PFSK-1 (cell line): Measurements from ENCODE around the gene GNB1.

Experiments used
- FOXP2 ChIP-seq: optimal IDR thresholded peaks from 2 replicates; pipeline ENCODE3; 2011; ENCODE audit warnings: borderline replicate concordance, control low read depth, inconsistent platforms; ENCODE audit not compliant: insufficient read depth; ENCODE audit errors: extremely low read length, extremely low read depth
- POLR2AphosphoS5 ChIP-seq: IDR thresholded peaks from 2 replicates; pipeline ENCODE4 v1.6.1; 2012; ENCODE audit warnings: low read depth, mild to moderate bottlenecking, control low read depth, low read length, moderate library complexity
- REST ChIP-seq, 2 experiments: IDR thresholded peaks; 2 replicates each; pipeline versions ENCODE4 v1.6.1 to v1.8.0; 2011 to 2012; ENCODE audit warnings: low read depth in 2 of 2, low read length in 2 of 2, control low read depth in 1 of 2, inconsistent platforms in 1 of 2, mild to moderate bottlenecking in 1 of 2, moderate library complexity in 1 of 2; ENCODE audit not compliant: insufficient read depth in 1 of 2
- SIN3A ChIP-seq: IDR thresholded peaks from 2 replicates; pipeline ENCODE4 v1.6.1; 2012; ENCODE audit warnings: mild to moderate bottlenecking, low read length, moderate library complexity, borderline replicate concordance; ENCODE audit not compliant: insufficient read depth
- TAF1 ChIP-seq: IDR thresholded peaks from 2 replicates; pipeline ENCODE4 v1.6.1; 2012; ENCODE audit warnings: low read length, control low read depth, borderline replicate concordance; ENCODE audit not compliant: insufficient read depth

Gene GNB1

GRCh38 chr1:1922702-1922955 is 31.7 kb upstream of the GNB1 start:
- TF ChIP-seq FOXP2 = no peak
- no peak for TF ChIP-seq TAF1
- no peak for TF ChIP-seq REST (IDR thresholded peaks at IDR 0.05; ENCODE audit: insufficient read depth in 1 of 2, low read depth in 2 of 2, low read length in 2 of 2)
- no peak for TF ChIP-seq POLR2AphosphoS5
- no peak for TF ChIP-seq SIN3A

DNA sequence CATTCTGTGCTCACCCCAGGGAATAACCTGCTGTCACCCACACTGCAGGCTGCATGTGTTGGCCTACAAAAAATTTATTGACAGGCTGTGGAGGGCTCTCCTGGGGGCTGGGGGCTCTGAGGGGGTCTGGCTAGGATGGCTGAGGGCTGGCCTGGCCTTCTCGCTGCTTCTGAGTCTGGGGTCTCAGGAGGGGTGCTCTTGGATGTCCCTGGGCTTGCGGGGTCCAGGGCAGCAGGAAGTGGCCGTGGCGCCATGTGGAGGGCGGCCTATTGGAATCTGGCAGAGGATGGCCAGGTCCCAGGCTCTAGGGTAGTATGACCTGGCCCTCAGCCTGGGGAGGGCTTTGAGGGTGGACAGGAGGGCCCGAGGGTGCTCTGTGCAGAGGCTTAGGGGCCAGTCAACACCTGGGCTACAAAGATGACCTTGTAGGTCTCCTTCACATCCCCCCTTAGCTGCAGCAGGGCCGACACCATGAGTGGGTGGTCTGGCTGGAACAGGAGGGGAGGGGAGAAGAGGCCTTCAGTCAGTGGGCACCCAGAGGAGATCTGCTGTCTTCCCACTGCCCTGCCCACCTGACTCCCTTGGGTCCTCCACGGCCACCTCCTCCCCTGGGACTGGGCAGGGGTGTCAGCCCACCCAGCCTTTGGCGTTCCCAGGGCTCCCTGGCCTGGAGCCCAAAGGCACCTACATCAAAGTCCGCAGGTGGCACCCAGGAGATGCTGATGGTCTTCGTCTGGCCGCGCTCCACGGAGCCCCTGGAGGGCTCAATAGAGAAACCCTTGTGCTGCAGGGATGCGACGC is 31.2 kb upstream of the GNB1 start:
- no peak for TF ChIP-seq POLR2AphosphoS5
- TF ChIP-seq SIN3A = no peak
- no peak for TF ChIP-seq REST (IDR thresholded peaks at IDR 0.05; ENCODE audit: insufficient read depth in 1 of 2, low read depth in 2 of 2, low read length in 2 of 2)
- no peak for TF ChIP-seq TAF1
- TF ChIP-seq FOXP2 = no peak

DNA sequence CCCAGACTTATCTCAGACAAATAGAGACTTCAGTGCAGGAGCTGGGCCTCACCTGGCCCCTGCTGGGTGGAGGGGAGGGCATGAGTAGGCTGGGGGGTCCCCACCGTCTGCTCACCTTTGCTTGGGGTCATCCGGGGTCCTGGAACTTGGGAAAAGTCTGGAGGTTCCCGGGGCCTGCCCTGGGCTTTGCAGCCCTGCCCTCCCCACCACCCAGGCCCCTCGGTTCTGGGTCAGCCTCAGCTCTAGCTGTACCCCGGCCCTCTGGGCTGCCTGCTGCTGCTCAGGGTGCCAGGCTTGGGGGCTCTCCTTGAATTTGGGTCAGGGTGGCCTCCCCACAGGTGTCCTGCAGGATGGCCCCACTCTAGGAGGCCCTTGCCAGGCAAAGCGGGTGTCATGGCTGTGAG is 30.6 kb upstream of the GNB1 start:
- no peak for TF ChIP-seq FOXP2
- TF ChIP-seq TAF1 = no peak

DNA sequence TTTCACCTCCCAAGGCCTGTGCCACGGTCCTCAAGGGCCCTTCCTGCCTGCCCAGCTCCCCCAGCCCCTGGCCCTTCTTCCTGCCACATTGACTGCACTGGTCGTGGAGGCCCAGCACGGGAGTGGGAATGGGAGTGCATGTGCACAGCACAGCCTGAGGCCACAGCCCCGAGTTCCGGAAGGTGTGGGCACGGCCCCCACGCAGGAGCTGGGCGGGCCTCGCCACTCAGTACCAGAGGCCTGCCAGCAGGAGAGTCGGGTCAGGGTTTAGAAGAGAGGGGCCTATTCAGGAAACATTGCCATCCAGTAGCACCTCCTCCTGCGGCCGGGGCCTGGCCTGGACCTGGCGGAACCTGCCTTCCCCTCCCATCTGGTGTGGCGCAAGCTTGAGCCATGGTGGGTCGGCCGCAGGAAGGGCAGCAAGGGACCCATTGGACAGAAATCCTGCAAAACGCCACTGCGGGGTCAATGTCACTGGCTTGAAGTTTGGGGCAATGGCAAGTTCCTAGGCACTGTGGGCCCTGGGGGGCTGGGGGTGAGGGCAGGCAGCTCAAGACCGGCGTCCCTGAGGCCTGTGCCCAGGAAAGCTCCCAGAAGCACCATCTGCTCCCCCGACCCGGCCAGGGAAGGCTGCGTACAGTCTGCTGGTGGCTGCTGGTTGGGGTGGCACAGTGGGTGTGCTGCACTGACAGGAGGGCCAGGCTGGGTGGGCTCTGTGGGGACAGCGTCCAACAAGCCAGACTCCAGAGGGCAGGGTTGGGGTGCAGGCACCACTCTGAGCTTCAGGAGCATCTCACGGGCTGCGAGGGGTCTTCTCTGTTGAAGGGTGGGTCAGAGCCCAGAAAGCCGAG is 29.9 kb upstream of the GNB1 start:
- TF ChIP-seq FOXP2 = no peak
- TF ChIP-seq POLR2AphosphoS5 = no peak
- TF ChIP-seq REST (IDR thresholded peaks at IDR 0.05; ENCODE audit: insufficient read depth in 1 of 2, low read depth in 2 of 2, low read length in 2 of 2) = no peak
- TF ChIP-seq TAF1 = no peak
- TF ChIP-seq SIN3A = no peak

DNA sequence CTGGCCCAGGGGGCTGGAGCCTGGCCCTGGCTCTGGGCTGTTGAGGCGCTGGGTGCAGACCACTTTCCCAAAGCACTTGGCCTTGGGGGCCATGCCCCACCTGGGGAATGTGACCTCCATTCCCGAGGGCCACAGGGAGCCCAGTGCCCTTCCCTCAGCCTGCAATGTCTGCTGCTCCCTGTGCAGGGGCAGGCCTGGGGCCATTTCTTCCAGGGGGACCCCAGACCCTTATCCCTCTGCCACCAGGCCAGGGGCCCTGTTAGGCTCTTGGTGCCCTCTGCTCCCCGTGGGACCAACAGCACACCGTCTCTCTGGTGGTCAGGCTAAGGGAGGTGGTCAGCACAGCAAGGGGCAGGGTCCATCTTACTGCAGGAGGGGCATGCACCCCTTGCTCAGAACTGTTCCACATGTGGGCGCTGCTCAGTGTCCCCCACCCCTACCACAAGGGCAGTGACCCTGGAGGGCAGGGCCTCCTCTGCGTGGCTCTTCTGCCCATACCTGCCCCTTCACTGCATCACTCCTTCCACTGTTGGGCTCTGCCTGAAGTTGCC is 29.2 kb upstream of the GNB1 start:
- TF ChIP-seq TAF1 (no peak), FOXP2 (no peak), POLR2AphosphoS5 (no peak), REST (IDR thresholded peaks at IDR 0.05; ENCODE audit: insufficient read depth in 1 of 2, low read depth in 2 of 2, low read length in 2 of 2) (no peak), SIN3A (no peak)
